Body of pancreas (tissue), 4 donors: ENCODE results near the gene CPLX1. TPM values are rescaled to one million over a fixed set of nuclear protein-coding genes. Genes with fewer than 3 reads are reported as not detected.

ENCODE experiments used
- ATAC-seq: fragments of 150-250 bp; one replicate; pipeline ENCODE4 v1.9.1; 2016
- DNase-seq, 4 donors: peaks; one replicate each; pipeline ENCODE4 v3.0.0-alpha.2; 2019
- H3K27ac ChIP-seq, 4 donors: fragments of 200-600 bp; sonication (generic); 1 replicate in 3 of 4; 2 replicates in 1 of 4; pipeline versions ENCODE4 v1.5.1 to v1.6.1; 2016 to 2019; ENCODE audit warnings: mild to moderate bottlenecking in 1 of 4, mixed read lengths in 1 of 4, moderate library complexity in 1 of 4
- H3K27me3 ChIP-seq, 2 donors: fragments of 200-600 bp; sonication (generic); one replicate each; pipeline ENCODE4 v1.6.0; 2016; ENCODE audit warnings: mild to moderate bottlenecking in 1 of 2
- H3K36me3 ChIP-seq, 2 donors: fragments of 200-600 bp; sonication (generic); replicated peaks in 1 of 2; 2 replicates each; pipeline ENCODE4 v1.5.1; 2016; ENCODE audit warnings: low read depth in 2 of 2; ENCODE audit not compliant: insufficient read depth in 1 of 2
- H3K4me1 ChIP-seq: fragments of 200-600 bp; sonication (generic); one replicate; pipeline ENCODE4 v1.6.0; 2016
- H3K4me3 ChIP-seq, 2 donors: fragments of 200-600 bp; sonication (generic); 1 replicate in 1 of 2; 2 replicates in 1 of 2; pipeline ENCODE4 v1.5.1; 2016 to 2019
- H3K9me3 ChIP-seq, 3 donors: fragments of 200-600 bp; sonication (generic); 1 replicate in 2 of 3; 2 replicates in 1 of 3; pipeline ENCODE4 v1.5.1; 2016
- CTCF ChIP-seq, 7 experiments: fragments of 450-650 bp in 4 of 7; fragments of 200-600 bp in 3 of 7; sonication (generic) in 3 of 7; IDR thresholded peaks; one replicate each; pipeline ENCODE4 v1.5.1; 2016 to 2019; ENCODE audit warnings: antibody characterized with exemption in 7 of 7
- POLR2A ChIP-seq, 3 donors: fragments of 450-650 bp; IDR thresholded peaks; one replicate each; pipeline ENCODE4 v1.6.1; 2016; ENCODE audit warnings: antibody characterized with exemption in 3 of 3, mild to moderate bottlenecking in 2 of 3
- WGBS, 2 donors: methylation state at CpG; one replicate each; pipeline ENCODE4 v1.1.5; 2017; 5-methylcytosine and 5-hydroxymethylcytosine counted together
- intact Hi-C: fragments of 100-400 bp; cut with DNase I; formaldehyde crosslinking; loops from one replicate; pipeline ENCODE4 v1.15.1; 2023
- total RNA-seq, 2 donors: library from RNA; depleted of rRNA; stranded (reverse); fragments of >200 nt; gene quantifications; one replicate each; pipeline ENCODE4 v1.1.0, GENCODE V29; 2016

The CPLX1 gene
- total RNA-seq, 2 donors from 2014 or later: 0.52 to 2.0 TPM

- Histone ChIP-seq H3K4me1 (no peaks in the 10 kb centered on the region), H3K27ac (no peak overlapping the region), H3K27me3 (no peaks in the 10 kb centered on the region), H3K4me3 (no peak overlapping the region), H3K9me3 (no peaks in the 10 kb centered on the region), H3K36me3 (peaks cover 0 to 6% of the 10 kb centered on the region in 2 donors)
- WGBS, 2 donors: 94 to 96% methylated on average over 6 to 10 of the region's 10 CpGs
- TF ChIP-seq CTCF (IDR thresholded peaks at IDR 0.05) (no peak), POLR2A (IDR thresholded peaks at IDR 0.05) (no peak)
- DNase-seq: peak in 1 of 4 donors; percentile 10
- intact Hi-C loops: no loop called here
- no peak for ATAC-seq
Measured at GRCh38 chr4:844752-845232, 18.9 kb upstream of the CPLX1 start.

- Histone ChIP-seq H3K27ac (no peak overlapping the region), H3K4me1 (peaks cover 22% of the 10 kb centered on the region), H3K36me3 (no peaks in the 10 kb centered on the region), H3K4me3 (no peak overlapping the region), H3K27me3 (no peaks in the 10 kb centered on the region), H3K9me3 (peaks cover 0 to 5% (median 0%) of the 10 kb centered on the region in 3 donors)
- WGBS, 2 donors: 91 to 92% methylated on average over 4 of the region's 4 CpGs
- no peak for TF ChIP-seq CTCF (IDR thresholded peaks at IDR 0.05)
- TF ChIP-seq POLR2A (IDR thresholded peaks at IDR 0.05): no peak
- ATAC-seq (no peak), DNase-seq (no peak)
- intact Hi-C loops: no loop called here
Measured at GRCh38 chr4:839675-840443, 13.9 kb upstream of the CPLX1 start.

GRCh38 chr4:837772-838171, 11.8 kb upstream of the CPLX1 start:
- H3K27me3 ChIP-seq: no peaks in the 10 kb centered on the region
- TF ChIP-seq CTCF (IDR thresholded peaks at IDR 0.05): no peak
- TF ChIP-seq POLR2A (IDR thresholded peaks at IDR 0.05): no peak
- intact Hi-C loops: no loop called here
- peak overlapping the region in 1 of 4 donors; percentile 83 for H3K27ac ChIP-seq
- ATAC-seq: no peak
- peaks cover 24% of the 10 kb centered on the region for H3K4me1 ChIP-seq
- H3K4me3 ChIP-seq: no peak overlapping the region
- H3K9me3 ChIP-seq: peaks cover 0 to 5% (median 0%) of the 10 kb centered on the region in 3 donors
- H3K36me3 ChIP-seq: no peaks in the 10 kb centered on the region
- WGBS, 2 donors: 87 to 100% methylated on average over 1 of the region's 1 CpG
- DNase-seq: no peak

GRCh38 chr4:836750-837301, 10.9 kb upstream of the CPLX1 start:
- DNase-seq: peak; percentile 62 to 76 (median 74)
- Histone ChIP-seq H3K4me3 (no peak overlapping the region), H3K27me3 (no peaks in the 10 kb centered on the region), H3K4me1 (peaks cover 24% of the 10 kb centered on the region), H3K9me3 (peaks cover 0 to 5% (median 0%) of the 10 kb centered on the region in 3 donors), H3K36me3 (no peaks in the 10 kb centered on the region), H3K27ac (peak overlapping the region; percentile 5 to 83 (median 70))
- peak; percentile 71 for ATAC-seq
- 29 to 50% methylated on average over 1 to 22 of the region's 22 CpGs for WGBS, 2 donors
- intact Hi-C loops: no loop called here
- TF ChIP-seq POLR2A (IDR thresholded peaks at IDR 0.05): peak in 1 of 3 donors; percentile 13
- no peak for TF ChIP-seq CTCF (IDR thresholded peaks at IDR 0.05)
